ENCODE results near the gene RINL.
"Not testable (repeated sequence)": the region's sequence is repeated elsewhere in the genome, so short reads cannot be mapped to it uniquely, and the experiment has no call there.

The RINL gene

GRCh38 chr19:38838208-38838985 lies 39.7 kb downstream of the RINL start:
- peak; percentile 90 for DNase-seq (ENCODE audit: low read depth, low spot score)
- peak overlapping the region; percentile 91 for H3K27ac ChIP-seq

GRCh38 chr19:38837656-38838121 lies 40.4 kb downstream of the RINL start:
- DNase-seq (ENCODE audit: low read depth, low spot score), result peak; percentile 73
- H3K27ac ChIP-seq, result peak overlapping the region; percentile 91

GRCh38 chr19:38836983-38837626 lies 41.0 kb downstream of the RINL start:
- DNase-seq (ENCODE audit: low read depth, low spot score), result no peak

GRCh38 chr19:38836159-38836982 lies 41.7 kb downstream of the RINL start:
- H3K27ac ChIP-seq, result peak overlapping the region; percentile 91
- no peak for DNase-seq (ENCODE audit: low read depth, low spot score)

More at GRCh38 chr19:38836983-38837626, 41.0 kb downstream of the RINL start:
- H3K27ac ChIP-seq, result peak overlapping the region; percentile 91

- peak overlapping the region; percentile 91 for H3K27ac ChIP-seq
Observed at GRCh38 chr19:38834590-38834989, 43.5 kb downstream of the RINL start.

GRCh38 chr19:38834104-38834490 lies 44.0 kb downstream of the RINL start:
- no peak overlapping the region for H3K27ac ChIP-seq
- DNase-seq (ENCODE audit: low read depth, low spot score), result no peak

More at GRCh38 chr19:38834590-38834989, 43.5 kb downstream of the RINL start:
- no peak for DNase-seq (ENCODE audit: low read depth, low spot score)

DNA sequence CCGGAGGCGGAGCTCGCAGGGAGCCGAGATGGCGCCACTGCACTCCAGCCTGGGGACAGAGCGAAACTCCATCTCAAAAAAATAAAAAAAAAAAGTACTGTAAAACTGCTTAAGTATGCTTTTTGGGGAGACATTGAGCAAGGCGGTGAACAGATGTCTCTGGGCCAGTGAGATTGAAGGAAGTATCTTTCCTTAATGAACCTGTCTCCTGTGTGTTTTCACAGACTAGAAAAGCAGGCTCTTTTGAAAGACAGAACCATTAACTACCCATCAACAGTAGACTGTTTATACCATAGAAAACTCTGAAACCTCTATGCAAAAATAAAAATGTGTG lies 45.0 kb downstream of the RINL start:
- no peak for DNase-seq (ENCODE audit: low read depth, low spot score)

DNA sequence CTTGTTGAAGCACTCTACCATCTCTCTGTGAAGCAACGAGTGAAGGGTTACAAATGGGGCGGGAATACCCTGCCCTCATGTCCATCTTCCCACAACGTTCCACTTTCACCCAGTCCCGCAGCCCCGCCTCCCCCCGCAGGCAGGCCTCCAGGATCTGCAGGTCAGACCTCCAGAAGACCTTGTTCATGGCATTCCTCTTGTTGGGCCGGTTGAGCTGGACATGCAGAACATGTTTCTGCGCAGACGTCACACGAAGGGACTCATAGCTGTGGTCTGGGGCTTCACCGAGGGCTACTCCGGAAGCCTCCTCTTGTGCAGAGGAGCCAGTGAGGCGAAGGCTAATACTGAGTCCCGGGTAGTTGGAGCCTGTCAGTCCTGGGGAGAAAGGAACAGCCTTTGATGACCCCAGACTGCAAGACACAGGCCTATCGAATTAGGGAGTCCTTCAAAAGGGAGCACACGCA lies 46.9 kb downstream of the RINL start:
- H3K27ac ChIP-seq, result peak overlapping the region; percentile 79
- peak; percentile 55 for DNase-seq (ENCODE audit: low read depth, low spot score)

More for the DNA sequence above, 45.0 kb downstream of the RINL start:
- H3K27ac ChIP-seq, result no peak overlapping the region

DNA sequence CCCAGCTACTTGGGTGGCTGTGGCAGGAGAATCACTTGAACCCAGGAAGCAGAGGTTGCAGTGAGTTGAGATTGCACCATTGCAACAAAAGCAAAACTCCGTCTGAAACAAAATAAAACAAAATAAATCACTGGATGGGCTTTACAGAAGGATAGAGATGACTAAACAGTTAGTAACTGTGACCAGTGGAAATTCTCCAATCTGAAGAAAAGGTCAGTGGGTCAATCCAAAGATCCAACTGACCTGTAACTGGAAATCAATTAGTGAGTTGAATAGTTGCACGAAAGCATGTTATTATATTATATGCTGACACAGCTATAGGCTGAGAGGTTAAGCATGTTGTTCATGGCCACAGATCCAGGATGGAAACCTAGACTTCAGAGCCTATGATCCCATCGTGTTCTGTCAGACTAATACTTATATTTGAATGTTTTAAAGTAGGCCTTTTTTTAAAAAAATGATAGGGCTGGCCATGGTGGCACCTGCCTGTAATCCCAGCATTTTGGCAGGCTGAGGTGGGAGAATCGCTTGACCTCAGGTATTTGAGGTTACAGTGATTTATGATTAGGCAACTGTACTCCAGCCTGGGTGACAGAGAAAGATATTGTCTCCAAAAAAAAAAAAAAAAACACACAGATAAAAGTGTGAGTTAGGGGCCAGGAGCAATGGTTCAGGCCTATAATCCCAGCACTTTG lies 47.9 kb downstream of the RINL start:
- no peak for DNase-seq (ENCODE audit: low read depth, low spot score)
- H3K27ac ChIP-seq, result peak overlapping the region; percentile 79

GRCh38 chr19:38829203-38829602 lies 48.9 kb downstream of the RINL start:
- DNase-seq (ENCODE audit: low read depth, low spot score); H3K27ac ChIP-seq: not testable (repeated sequence)

- H3K27ac ChIP-seq, result no peak overlapping the region
- DNase-seq (ENCODE audit: low read depth, low spot score), result no peak
Observed at GRCh38 chr19:38826856-38827551, 51.1 kb downstream of the RINL start.

GRCh38 chr19:38825936-38826335 lies 52.1 kb downstream of the RINL start:
- DNase-seq (ENCODE audit: low read depth, low spot score); H3K27ac ChIP-seq: not testable (repeated sequence)

DNA sequence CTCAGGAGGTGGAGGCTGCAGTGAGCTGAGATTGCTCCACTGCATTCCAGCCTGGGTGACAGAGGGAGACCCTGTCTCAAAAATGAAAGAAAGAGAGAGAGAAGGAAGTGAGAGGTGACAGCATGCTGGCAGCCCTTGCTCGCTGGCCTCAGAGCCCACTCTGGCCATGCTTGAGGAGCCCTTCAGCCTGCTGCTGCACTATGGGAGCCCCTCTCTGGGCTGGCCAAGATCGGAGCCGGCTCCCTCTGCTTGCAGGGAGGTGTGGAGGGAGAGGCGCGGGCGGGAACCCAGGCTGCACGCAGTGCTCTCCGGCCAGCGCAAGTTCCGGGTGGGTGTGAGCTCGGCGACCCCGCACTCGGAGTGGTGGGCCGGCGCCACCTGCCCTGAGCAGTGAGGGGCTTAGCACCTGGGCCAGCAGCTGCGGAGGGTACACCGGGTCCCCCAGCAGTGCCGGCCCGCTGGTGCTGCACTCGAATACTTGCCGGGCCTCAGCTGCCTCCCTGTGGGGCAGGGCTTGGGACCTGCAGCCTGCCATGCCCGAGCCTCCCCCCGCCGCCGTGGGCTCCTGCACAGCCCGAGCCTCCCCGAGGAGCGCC lies 56.7 kb downstream of the RINL start:
- not testable (repeated sequence) for H3K27ac ChIP-seq; DNase-seq (ENCODE audit: low read depth, low spot score)

GRCh38 chr19:38819231-38819920 lies 58.7 kb downstream of the RINL start:
- no peak for DNase-seq (ENCODE audit: low read depth, low spot score)
- H3K27ac ChIP-seq, result no peak overlapping the region

Data from epithelial cell of prostate (primary cell).